HG03354 (cell line): ENCODE measurements around the gene TMEM258.

Experiments
- ATAC-seq: cut with Tn5 transposase; IDR thresholded peaks from one replicate; pipeline ENCODE4 v1.9.1; 2021; ENCODE audit warnings: mild to moderate bottlenecking; ENCODE audit not compliant: unreplicated experiment, poor library complexity, severe bottlenecking

TMEM258 gene

GRCh38 chr11:61778920-61779650 lies 13.3 kb downstream of the TMEM258 start:
- no peak for ATAC-seq

- ATAC-seq: no peak
These were observed 14.0 kb downstream of the TMEM258 start for GRCh38 chr11:61778357-61778886.

GRCh38 chr11:61777234-61778090 lies 14.9 kb downstream of the TMEM258 start:
- ATAC-seq: no peak

- ATAC-seq: peak; percentile 53
These were observed 15.8 kb downstream of the TMEM258 start for GRCh38 chr11:61776561-61777075.

- ATAC-seq: no peak
These were observed 16.5 kb downstream of the TMEM258 start for GRCh38 chr11:61775606-61776554.

GRCh38 chr11:61775106-61775505 lies 17.3 kb downstream of the TMEM258 start:
- ATAC-seq: no peak

GRCh38 chr11:61774411-61774810 lies 18.0 kb downstream of the TMEM258 start:
- ATAC-seq: no peak

GRCh38 chr11:61773809-61774208 lies 18.6 kb downstream of the TMEM258 start:
- no peak for ATAC-seq

- no peak for ATAC-seq
These were observed 19.0 kb downstream of the TMEM258 start for GRCh38 chr11:61773356-61773755.

GRCh38 chr11:61771985-61772455 lies 20.4 kb downstream of the TMEM258 start:
- ATAC-seq: no peak

- no peak for ATAC-seq
These were observed 21.1 kb downstream of the TMEM258 start for GRCh38 chr11:61771195-61771894.

GRCh38 chr11:61769946-61770683 lies 22.3 kb downstream of the TMEM258 start:
- ATAC-seq: no peak

GRCh38 chr11:61769169-61769920 lies 23.1 kb downstream of the TMEM258 start:
- ATAC-seq: no peak

GRCh38 chr11:61768376-61769076 lies 23.9 kb downstream of the TMEM258 start:
- ATAC-seq: no peak

GRCh38 chr11:61766353-61766841 lies 26.0 kb downstream of the TMEM258 start:
- no peak for ATAC-seq

- ATAC-seq: no peak
These were observed 26.7 kb downstream of the TMEM258 start for GRCh38 chr11:61765550-61766253.
